ENCODE measurements around the gene FAM222B.
"Not testable (repeated sequence)": the region's sequence is repeated elsewhere in the genome, so short reads cannot be mapped to it uniquely, and the experiment has no call there.

Gene FAM222B

GRCh38 chr17:28722417-28723158 is 120.0 kb downstream of the FAM222B start:
- no peak for DNase-seq (ENCODE audit: low read depth in 1 of 2, low spot score in 1 of 2)
- in situ Hi-C loops (cut with HindIII; ENCODE audit: low pct_unique_long_range_greater_than_20kb, low sequenced_read_pairs): no loop called here
- TF ChIP-seq JUND (IDR thresholded peaks at IDR 0.05; ENCODE audit: low read depth): no peak

- in situ Hi-C loops (cut with HindIII; ENCODE audit: low pct_unique_long_range_greater_than_20kb, low sequenced_read_pairs); DNase-seq (ENCODE audit: low read depth in 1 of 2, low spot score in 1 of 2): not testable (repeated sequence)
Observed at GRCh38 chr17:28720997-28721329, 121.6 kb downstream of the FAM222B start.

- in situ Hi-C loops (cut with HindIII; ENCODE audit: low pct_unique_long_range_greater_than_20kb, low sequenced_read_pairs): no loop called here
- no peak for DNase-seq (ENCODE audit: low read depth in 1 of 2, low spot score in 1 of 2)
Observed at GRCh38 chr17:28720247-28720996, 122.2 kb downstream of the FAM222B start.

GRCh38 chr17:28719021-28719433 is 123.6 kb downstream of the FAM222B start:
- TF ChIP-seq JUND (IDR thresholded peaks at IDR 0.05; ENCODE audit: low read depth): no peak
- DNase-seq (ENCODE audit: low read depth in 1 of 2, low spot score in 1 of 2): no peak
- in situ Hi-C loops (cut with HindIII; ENCODE audit: low pct_unique_long_range_greater_than_20kb, low sequenced_read_pairs): no loop called here

More at GRCh38 chr17:28720247-28720996, 122.2 kb downstream of the FAM222B start:
- TF ChIP-seq JUND (IDR thresholded peaks at IDR 0.05; ENCODE audit: low read depth): no peak

- DNase-seq (ENCODE audit: low read depth in 1 of 2, low spot score in 1 of 2): no peak
- TF ChIP-seq JUND (IDR thresholded peaks at IDR 0.05; ENCODE audit: low read depth): no peak
- in situ Hi-C loops (cut with HindIII; ENCODE audit: low pct_unique_long_range_greater_than_20kb, low sequenced_read_pairs): no loop called here
Observed at GRCh38 chr17:28718333-28719020, 124.1 kb downstream of the FAM222B start.

GRCh38 chr17:28717578-28718332 is 124.8 kb downstream of the FAM222B start, which contains the start of gene RAB34:
Gene RAB34, minus strand, starts transcription at chr17:28717868. Its CDS starts 602 bp downstream, at chr17:28717266.
- DNase-seq (ENCODE audit: low read depth in 1 of 2, low spot score in 1 of 2): peak in 1 of 2 experiments; percentile 83
- TF ChIP-seq JUND (IDR thresholded peaks at IDR 0.05; ENCODE audit: low read depth): no peak
- in situ Hi-C loops (cut with HindIII; ENCODE audit: low pct_unique_long_range_greater_than_20kb, low sequenced_read_pairs): no loop called here

- TF ChIP-seq JUND (IDR thresholded peaks at IDR 0.05; ENCODE audit: low read depth): no peak
- in situ Hi-C loops (cut with HindIII; ENCODE audit: low pct_unique_long_range_greater_than_20kb, low sequenced_read_pairs): no loop called here
- no peak for DNase-seq (ENCODE audit: low read depth in 1 of 2, low spot score in 1 of 2)
Observed at GRCh38 chr17:28716740-28717577, 125.6 kb downstream of the FAM222B start.

- DNase-seq (ENCODE audit: low read depth in 1 of 2, low spot score in 1 of 2): no peak
- in situ Hi-C loops (cut with HindIII; ENCODE audit: low pct_unique_long_range_greater_than_20kb, low sequenced_read_pairs): no loop called here
- TF ChIP-seq JUND (IDR thresholded peaks at IDR 0.05; ENCODE audit: low read depth): no peak
Observed at GRCh38 chr17:28715217-28715616, 127.4 kb downstream of the FAM222B start.

GRCh38 chr17:28714281-28714680 is 128.3 kb downstream of the FAM222B start:
- no peak for TF ChIP-seq JUND (IDR thresholded peaks at IDR 0.05; ENCODE audit: low read depth)
- no peak for DNase-seq (ENCODE audit: low read depth in 1 of 2, low spot score in 1 of 2)
- in situ Hi-C loops (cut with HindIII; ENCODE audit: low pct_unique_long_range_greater_than_20kb, low sequenced_read_pairs): no loop called here

- no peak for TF ChIP-seq JUND (IDR thresholded peaks at IDR 0.05; ENCODE audit: low read depth)
- DNase-seq (ENCODE audit: low read depth in 1 of 2, low spot score in 1 of 2): no peak
- in situ Hi-C loops (cut with HindIII; ENCODE audit: low pct_unique_long_range_greater_than_20kb, low sequenced_read_pairs): no loop called here
Observed at GRCh38 chr17:28712705-28713415, 129.7 kb downstream of the FAM222B start.

All from T47D (cell line).